ENCODE results near the gene ELMO1. TPM values are rescaled to one million over a fixed set of nuclear protein-coding genes. Genes with fewer than 3 reads are reported as not detected.

Gene ELMO1
- total RNA-seq, 4 donors from 2014 or later: 24.6 to 120 (median 71.9) TPM

- H3K4me1 ChIP-seq: no peaks in the 10 kb centered on the region
- DNase-seq: no peak
Measured at GRCh38 chr7:36929791-36930190, 518.9 kb downstream of the ELMO1 start.

GRCh38 chr7:36928718-36929117 is 519.9 kb downstream of the ELMO1 start:
- Histone ChIP-seq H3K4me1 (peaks cover 0 to 10% (median 4%) of the 10 kb centered on the region in 4 donors), H3K27ac (no peak overlapping the region), H3K4me3 (no peak overlapping the region), H3K9me3 (no peaks in the 10 kb centered on the region), H3K27me3 (no peaks in the 10 kb centered on the region), H3K36me3 (no peaks in the 10 kb centered on the region)
- WGBS, 2 donors (ENCODE audit: low coverage in 1 of 2): 93 to 100% methylated on average over 1 to 2 of the region's 2 CpGs
- DNase-seq: no peak
- in situ Hi-C loops (cut with MboI; ENCODE audit: low pct_ligation_motif_present in 1 of 4, low pct_unique_long_range_greater_than_20kb in 1 of 4, low sequenced_read_pairs in 3 of 4): no loop called here
- TF ChIP-seq EP300 (IDR thresholded peaks at IDR 0.05; ENCODE audit: low read depth) (no peak), POLR2AphosphoS5 (IDR thresholded peaks at IDR 0.05) (no peak), POLR2A (IDR thresholded peaks at IDR 0.05) (no peak)
- TF ChIP-seq, protein P1, sequence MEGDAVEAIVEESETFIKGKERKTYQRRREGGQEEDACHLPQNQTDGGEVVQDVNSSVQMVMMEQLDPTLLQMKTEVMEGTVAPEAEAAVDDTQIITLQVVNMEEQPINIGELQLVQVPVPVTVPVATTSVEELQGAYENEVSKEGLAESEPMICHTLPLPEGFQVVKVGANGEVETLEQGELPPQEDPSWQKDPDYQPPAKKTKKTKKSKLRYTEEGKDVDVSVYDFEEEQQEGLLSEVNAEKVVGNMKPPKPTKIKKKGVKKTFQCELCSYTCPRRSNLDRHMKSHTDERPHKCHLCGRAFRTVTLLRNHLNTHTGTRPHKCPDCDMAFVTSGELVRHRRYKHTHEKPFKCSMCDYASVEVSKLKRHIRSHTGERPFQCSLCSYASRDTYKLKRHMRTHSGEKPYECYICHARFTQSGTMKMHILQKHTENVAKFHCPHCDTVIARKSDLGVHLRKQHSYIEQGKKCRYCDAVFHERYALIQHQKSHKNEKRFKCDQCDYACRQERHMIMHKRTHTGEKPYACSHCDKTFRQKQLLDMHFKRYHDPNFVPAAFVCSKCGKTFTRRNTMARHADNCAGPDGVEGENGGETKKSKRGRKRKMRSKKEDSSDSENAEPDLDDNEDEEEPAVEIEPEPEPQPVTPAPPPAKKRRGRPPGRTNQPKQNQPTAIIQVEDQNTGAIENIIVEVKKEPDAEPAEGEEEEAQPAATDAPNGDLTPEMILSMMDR (IDR thresholded peaks at IDR 0.05): no peak
- intact Hi-C loops (cut with DNase I; ENCODE audit: low total_unique reads): no loop called here

More at GRCh38 chr7:36929791-36930190, 518.9 kb downstream of the ELMO1 start:
- Histone ChIP-seq H3K9me3 (no peaks in the 10 kb centered on the region), H3K27me3 (no peaks in the 10 kb centered on the region), H3K27ac (no peak overlapping the region), H3K36me3 (no peaks in the 10 kb centered on the region), H3K4me3 (no peak overlapping the region)
- TF ChIP-seq EP300 (IDR thresholded peaks at IDR 0.05; ENCODE audit: low read depth) (no peak), POLR2AphosphoS5 (IDR thresholded peaks at IDR 0.05) (no peak), POLR2A (IDR thresholded peaks at IDR 0.05) (no peak)
- TF ChIP-seq, protein P1 (IDR thresholded peaks at IDR 0.05): no peak
- intact Hi-C loops (cut with DNase I; ENCODE audit: low total_unique reads) (no loop called here), in situ Hi-C loops (cut with MboI; ENCODE audit: low pct_ligation_motif_present in 1 of 4, low pct_unique_long_range_greater_than_20kb in 1 of 4, low sequenced_read_pairs in 3 of 4) (no loop called here)
- 91% methylated on average over 4 of the region's 4 CpGs; no CpG with 5 or more reads in 1 of the 2 donors for WGBS, 2 donors (ENCODE audit: low coverage in 1 of 2)

GRCh38 chr7:36928311-36928710 is 520.4 kb downstream of the ELMO1 start:
- Histone ChIP-seq H3K4me1 (peaks cover 0 to 14% (median 4%) of the 10 kb centered on the region in 4 donors), H3K36me3 (no peaks in the 10 kb centered on the region), H3K4me3 (no peak overlapping the region), H3K27ac (no peak overlapping the region), H3K9me3 (no peaks in the 10 kb centered on the region), H3K27me3 (no peaks in the 10 kb centered on the region)
- DNase-seq: no peak
- in situ Hi-C loops (cut with MboI; ENCODE audit: low pct_ligation_motif_present in 1 of 4, low pct_unique_long_range_greater_than_20kb in 1 of 4, low sequenced_read_pairs in 3 of 4): no loop called here
- TF ChIP-seq POLR2A (IDR thresholded peaks at IDR 0.05) (no peak), POLR2AphosphoS5 (IDR thresholded peaks at IDR 0.05) (no peak)
- intact Hi-C loops (cut with DNase I; ENCODE audit: low total_unique reads): no loop called here
- 90 to 91% methylated on average over 4 to 5 of the region's 5 CpGs for WGBS, 2 donors (ENCODE audit: low coverage in 1 of 2)

GRCh38 chr7:36925691-36926090 is 523.0 kb downstream of the ELMO1 start:
- no peak for DNase-seq
- H3K4me3 ChIP-seq: no peak overlapping the region
- in situ Hi-C loops (cut with MboI; ENCODE audit: low pct_ligation_motif_present in 1 of 4, low pct_unique_long_range_greater_than_20kb in 1 of 4, low sequenced_read_pairs in 3 of 4) (no loop called here), intact Hi-C loops (cut with DNase I; ENCODE audit: low total_unique reads) (no loop called here)
- TF ChIP-seq, protein P1 (IDR thresholded peaks at IDR 0.05): no peak
- no peak for TF ChIP-seq POLR2A (IDR thresholded peaks at IDR 0.05)
- no peak for TF ChIP-seq POLR2AphosphoS5 (IDR thresholded peaks at IDR 0.05)
- TF ChIP-seq EP300 (IDR thresholded peaks at IDR 0.05; ENCODE audit: low read depth): no peak
- 83% methylated on average over 3 of the region's 3 CpGs for WGBS, 2 donors (ENCODE audit: low coverage in 1 of 2)
- peaks cover 0 to 14% (median 4%) of the 10 kb centered on the region in 4 donors for H3K4me1 ChIP-seq
- H3K36me3 ChIP-seq: no peaks in the 10 kb centered on the region
- H3K9me3 ChIP-seq: no peaks in the 10 kb centered on the region
- no peaks in the 10 kb centered on the region for H3K27me3 ChIP-seq
- no peak overlapping the region for H3K27ac ChIP-seq

- H3K27me3 ChIP-seq: no peaks in the 10 kb centered on the region
- H3K4me3 ChIP-seq: no peak overlapping the region
- intact Hi-C loops (cut with DNase I; ENCODE audit: low total_unique reads): no loop called here
- DNase-seq: no peak
- peaks cover 0 to 14% (median 4%) of the 10 kb centered on the region in 4 donors for H3K4me1 ChIP-seq
- H3K27ac ChIP-seq: no peak overlapping the region
- 94 to 96% methylated on average over 4 to 5 of the region's 5 CpGs for WGBS, 2 donors (ENCODE audit: low coverage in 1 of 2)
- in situ Hi-C loops (cut with MboI; ENCODE audit: low pct_ligation_motif_present in 1 of 4, low pct_unique_long_range_greater_than_20kb in 1 of 4, low sequenced_read_pairs in 3 of 4): no loop called here
- TF ChIP-seq, protein P1 (IDR thresholded peaks at IDR 0.05): no peak
- no peak for TF ChIP-seq POLR2A (IDR thresholded peaks at IDR 0.05)
- TF ChIP-seq POLR2AphosphoS5 (IDR thresholded peaks at IDR 0.05): no peak
- no peak for TF ChIP-seq EP300 (IDR thresholded peaks at IDR 0.05; ENCODE audit: low read depth)
- no peaks in the 10 kb centered on the region for H3K36me3 ChIP-seq
- no peaks in the 10 kb centered on the region for H3K9me3 ChIP-seq
Measured at GRCh38 chr7:36925207-36925606, 523.5 kb downstream of the ELMO1 start.

Measured in transverse colon (tissue), 4 donors.